H1 (cell line): ENCODE data around the gene ZBTB16. TPM values are rescaled to one million over a fixed set of nuclear protein-coding genes. Genes with fewer than 3 reads are reported as not detected.

Experiments
- BACH1 ChIP-seq: IDR thresholded peaks from 2 replicates; pipeline ENCODE4 v1.6.1; 2012; ENCODE audit warnings: low read length, improper control_type of control experiment
- polyA plus RNA-seq, 7 experiments: library from polyadenylated mRNA; depleted of rRNA in 3 of 7; stranded (reverse) in 5 of 7; unstranded in 2 of 7; fragments of >200 nt in 5 of 7; fragments of 200-250 nt in 2 of 7; gene quantifications; 1 replicate in 5 of 7; 2 replicates in 1 of 7; 4 replicates in 1 of 7; pipeline versions ENCODE4 v1.2.1 to v1.2.3, GENCODE V29; 2011 to 2013; ENCODE audit warnings: missing spikeins in 2 of 7, mixed read lengths in 2 of 7
- total RNA-seq: library from RNA; stranded (reverse); fragmentation: NEBNext Ultra II Directional; extraction: Animal tissue kit (Norgen Biotek cat#: 25700); gene quantifications from 2 replicates; pipeline ENCODE4 v1.2.1, GENCODE V29; 2021

Gene ZBTB16
- total and polyA plus RNA-seq, 2 of the 8 experiments (the other 6 are each of a cell fraction or from before 2014, with no cell fraction given) = 0.12 to 0.61 TPM

DNA sequence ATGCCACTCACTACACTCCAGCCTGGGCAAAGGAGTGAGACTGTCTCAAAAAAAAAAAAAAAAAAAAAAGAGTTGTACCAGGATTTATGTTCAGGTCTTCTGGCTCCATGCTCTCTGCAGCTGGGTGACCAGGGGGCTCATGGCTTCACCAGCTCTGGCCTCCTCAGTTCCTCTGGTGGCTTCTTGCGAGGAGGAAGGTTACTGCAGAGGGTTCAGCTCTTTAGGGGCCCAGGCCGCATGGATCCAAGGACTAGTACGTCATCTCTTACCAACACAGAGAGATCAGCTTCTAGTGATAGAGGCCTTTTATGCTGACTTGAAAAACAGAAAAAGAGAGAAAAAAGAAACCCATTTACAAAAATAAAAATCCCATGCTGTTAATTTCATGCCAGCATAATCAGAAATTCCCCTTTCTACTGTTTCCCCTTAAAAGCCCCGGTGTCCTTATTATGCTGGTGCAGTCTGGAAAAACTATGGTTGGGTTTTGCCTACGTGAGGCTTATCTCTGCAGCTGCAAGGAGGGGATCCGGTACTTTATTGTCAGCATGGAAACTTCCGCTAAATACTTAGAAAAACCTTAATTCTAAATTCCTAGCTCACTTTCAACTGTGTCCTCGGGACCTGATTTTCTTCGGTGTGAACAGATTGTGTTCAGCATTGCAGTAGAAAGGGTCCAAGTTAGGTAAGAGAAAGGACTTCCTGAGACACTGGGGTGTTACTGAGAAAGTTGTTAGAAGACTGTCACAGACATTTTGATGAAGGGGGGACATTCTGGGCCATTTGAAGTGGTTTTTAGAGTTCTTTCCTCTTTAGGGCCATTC lies 13.7 kb downstream of the ZBTB16 start (continued):
- TF ChIP-seq BACH1 = no peak
